H1 (cell line): Measurements from ENCODE around the gene TSC22D3. TPM values are rescaled to one million over a fixed set of nuclear protein-coding genes. Genes with fewer than 3 reads are reported as not detected.

Source experiments
- CTCF ChIA-PET: fragments of 300-600 bp; sonication (Branson Sonifier 250); formaldehyde crosslinking; loops from one replicate; lab custom pipeline; 2021; ENCODE audit not compliant: partially characterized antibody; lab: Charles Lee
- POLR2A ChIA-PET: fragments of 300-600 bp; sonication (Branson Sonifier 250); formaldehyde crosslinking; loops from one replicate; lab custom pipeline; 2021; ENCODE audit warnings: inconsistent platforms; ENCODE audit not compliant: partially characterized antibody; lab: Charles Lee
- DNase-seq, 2 experiments: peaks; one replicate each; pipeline versions ENCODE4 v3.0.0 to v3.0.0-alpha.2; 2010 to 2022; ENCODE audit warnings: low spot score in 2 of 2, low read depth in 1 of 2, mixed read lengths in 1 of 2
- FAIRE-seq: peaks from 2 replicates; lab custom pipeline; 2011; peaks lifted over from hg19 to GRCh38; lab: Jason Lieb, UNC
- H2AFZ ChIP-seq: 2 replicates; pipeline ENCODE4 v1.8.1; 2012; ENCODE audit warnings: low read length, inconsistent platforms
- H2AK5ac ChIP-seq: 2 replicates; pipeline ENCODE4 v1.6.1; 2013; ENCODE audit warnings: low read depth, low read length
- H2BK120ac ChIP-seq: replicated peaks from 2 replicates; pipeline ENCODE3; 2013; ENCODE audit warnings: low read depth, low read length, inconsistent platforms
- H2BK12ac ChIP-seq: 2 replicates; pipeline ENCODE4 v1.6.1; 2013; ENCODE audit warnings: low read depth, low read length
- H2BK15ac ChIP-seq: 2 replicates; pipeline ENCODE4 v1.6.1; 2013; ENCODE audit warnings: low read length
- H2BK20ac ChIP-seq: 2 replicates; pipeline ENCODE4 v1.6.1; 2013; ENCODE audit warnings: low read length
- H2BK5ac ChIP-seq: 2 replicates; pipeline ENCODE4 v1.6.1; 2013; ENCODE audit warnings: low read depth, low read length
- H3K14ac ChIP-seq: 2 replicates; pipeline ENCODE4 v1.6.1; 2013; ENCODE audit warnings: inconsistent platforms; ENCODE audit not compliant: insufficient read length
- H3K18ac ChIP-seq: 2 replicates; pipeline ENCODE4 v1.6.1; 2013; ENCODE audit warnings: low read length; ENCODE audit errors: extremely low read depth
- H3K23ac ChIP-seq: 2 replicates; pipeline ENCODE4 v1.6.1; 2013; ENCODE audit warnings: inconsistent platforms; ENCODE audit not compliant: insufficient read length
- H3K23me2 ChIP-seq: 2 replicates; pipeline ENCODE4 v1.6.1; 2013; ENCODE audit warnings: low read depth, low read length
- H3K27ac ChIP-seq: 2 replicates; pipeline ENCODE4 v1.6.1; 2011; ENCODE audit warnings: low read depth, low read length, inconsistent platforms
- H3K27me3 ChIP-seq, 4 experiments: replicated peaks in 1 of 4; 1 replicate in 1 of 4; 2 replicates in 3 of 4; pipeline versions ENCODE4 v1.6.1 to v1.8.1; 2011 to 2013; ENCODE audit warnings: low read length in 3 of 4, mild to moderate bottlenecking in 3 of 4, inconsistent platforms in 2 of 4, mixed read lengths in 2 of 4, moderate library complexity in 1 of 4; ENCODE audit not compliant: control insufficient read depth in 3 of 4, insufficient read depth in 3 of 4; ENCODE audit errors: extremely low read depth in 1 of 4
- H3K36me3 ChIP-seq, 4 experiments: 2 replicates each; pipeline versions ENCODE4 v1.6.1 to v1.8.1; 2011 to 2013; ENCODE audit warnings: mild to moderate bottlenecking in 4 of 4, low read length in 3 of 4, moderate library complexity in 2 of 4, control low read depth in 1 of 4, inconsistent platforms in 1 of 4; ENCODE audit not compliant: insufficient read depth in 4 of 4, control insufficient read depth in 2 of 4
- H3K4ac ChIP-seq: replicated peaks from 2 replicates; pipeline ENCODE3; 2013; ENCODE audit warnings: low read length, low read depth, mixed read lengths, inconsistent platforms; ENCODE audit not compliant: insufficient read length
- H3K4me1 ChIP-seq, 4 experiments: replicated peaks in 1 of 4; 1 replicate in 1 of 4; 2 replicates in 3 of 4; pipeline versions ENCODE4 v1.6.1 to v1.8.1; 2011 to 2013; ENCODE audit warnings: low read length in 3 of 4, inconsistent platforms in 2 of 4, mixed read lengths in 1 of 4; ENCODE audit not compliant: insufficient read depth in 4 of 4, control insufficient read depth in 3 of 4
- H3K4me2 ChIP-seq, 2 experiments: 2 replicates each; pipeline versions ENCODE4 v1.6.1 to v1.8.1; 2011 to 2013; ENCODE audit warnings: low read depth in 2 of 2, low read length in 2 of 2, control low read depth in 1 of 2, inconsistent platforms in 1 of 2, mild to moderate bottlenecking in 1 of 2; ENCODE audit not compliant: insufficient read depth in 1 of 2
- H3K4me3 ChIP-seq, 4 experiments: fragments of 200-600, 300-600 bp in 1 of 4; sonication (generic), shearing (Covaris generic), sonication (Bioruptor Twin) in 1 of 4; 2 replicates each; pipeline versions ENCODE4 v1.5.1 to v1.8.1; 2011 to 2016; ENCODE audit warnings: low read length in 4 of 4, low read depth in 3 of 4, control low read depth in 2 of 4, inconsistent platforms in 2 of 4, mild to moderate bottlenecking in 2 of 4, mixed read lengths in 1 of 4, moderate library complexity in 1 of 4; ENCODE audit not compliant: insufficient read depth in 2 of 4; ENCODE audit errors: extremely low read depth in 1 of 4
- H3K56ac ChIP-seq: replicated peaks from 2 replicates; pipeline ENCODE3; 2013; ENCODE audit warnings: low read depth, mild to moderate bottlenecking, mixed read lengths, low read length, inconsistent platforms; ENCODE audit not compliant: insufficient read length
- H3K79me1 ChIP-seq: 2 replicates; pipeline ENCODE4 v1.6.1; 2013; ENCODE audit warnings: low read depth, low read length, control low read depth
- H3K79me2 ChIP-seq, 2 experiments: 2 replicates each; pipeline versions ENCODE4 v1.6.1 to v1.8.1; 2012 to 2013; ENCODE audit warnings: low read length in 2 of 2, mild to moderate bottlenecking in 2 of 2, inconsistent platforms in 1 of 2; ENCODE audit not compliant: insufficient read depth in 2 of 2, control insufficient read depth in 1 of 2
- H3K9ac ChIP-seq, 4 experiments: replicated peaks in 1 of 4; 1 replicate in 1 of 4; 2 replicates in 3 of 4; pipeline versions ENCODE4 v1.6.1 to v1.8.1; 2011 to 2013; ENCODE audit warnings: low read depth in 3 of 4, low read length in 3 of 4, control low read depth in 2 of 4, mild to moderate bottlenecking in 2 of 4, moderate library complexity in 2 of 4, inconsistent platforms in 1 of 4; ENCODE audit errors: extremely low read depth in 1 of 4
- H3K9me3 ChIP-seq, 2 experiments: 2 replicates each; pipeline versions ENCODE4 v1.6.1 to v1.8.1; 2012 to 2013; ENCODE audit warnings: mild to moderate bottlenecking in 2 of 2, moderate library complexity in 2 of 2, control low read depth in 1 of 2, inconsistent platforms in 1 of 2, low read depth in 1 of 2, low read length in 1 of 2, mixed read lengths in 1 of 2; ENCODE audit not compliant: insufficient read depth in 2 of 2
- H4K20me1 ChIP-seq, 2 experiments: replicated peaks in 1 of 2; 2 replicates each; pipeline versions ENCODE3 to v1.8.1; 2011 to 2013; ENCODE audit warnings: inconsistent platforms in 2 of 2, low read length in 2 of 2, mild to moderate bottlenecking in 1 of 2; ENCODE audit not compliant: insufficient read depth in 2 of 2, control insufficient read depth in 1 of 2
- H4K5ac ChIP-seq: 2 replicates; pipeline ENCODE4 v1.6.1; 2013; ENCODE audit warnings: low read length, low read depth, mixed read lengths, inconsistent platforms; ENCODE audit not compliant: insufficient read length
- H4K8ac ChIP-seq: 2 replicates; pipeline ENCODE4 v1.8.0; 2013; ENCODE audit warnings: mild to moderate bottlenecking, moderate library complexity, low read length, inconsistent platforms; ENCODE audit not compliant: insufficient read depth; ENCODE audit errors: extremely low read depth
- H4K91ac ChIP-seq: replicated peaks from 2 replicates; pipeline ENCODE3; 2013; ENCODE audit warnings: low read length, mixed read lengths, inconsistent platforms; ENCODE audit not compliant: insufficient read length
- WGBS, 2 experiments: shearing (Covaris generic) in 1 of 2; methylation state at CpG; one replicate each; pipeline versions ENCODE4 v1.1.6 to v1.1.7; 2013 to 2015; ENCODE audit warnings: low lambda C conversion rate in 2 of 2, mixed read lengths in 2 of 2, inconsistent platforms in 1 of 2, low coverage in 1 of 2, missing lambda C conversion rate in 1 of 2; ENCODE audit not compliant: insufficient replicate concordance in 2 of 2, insufficient coverage in 1 of 2, insufficient read length in 1 of 2; ENCODE audit errors: extremely low coverage in 1 of 2, missing lambda C conversion rate in 1 of 2; 5-methylcytosine and 5-hydroxymethylcytosine counted together
- polyA plus RNA-seq, 7 experiments: library from polyadenylated mRNA; depleted of rRNA in 3 of 7; stranded (reverse) in 5 of 7; unstranded in 2 of 7; fragments of >200 nt in 5 of 7; fragments of 200-250 nt in 2 of 7; gene quantifications; 1 replicate in 5 of 7; 2 replicates in 1 of 7; 4 replicates in 1 of 7; pipeline versions ENCODE4 v1.2.1 to v1.2.3, GENCODE V29; 2011 to 2013; ENCODE audit warnings: missing spikeins in 2 of 7, mixed read lengths in 2 of 7
- total RNA-seq: library from RNA; stranded (reverse); fragmentation: NEBNext Ultra II Directional; extraction: Animal tissue kit (Norgen Biotek cat#: 25700); gene quantifications from 2 replicates; pipeline ENCODE4 v1.2.1, GENCODE V29; 2021

The TSC22D3 gene
- total and polyA plus RNA-seq, 2 of the 8 experiments (the other 6 are each of a cell fraction or from before 2014, with no cell fraction given) = 7.6 to 12.9 TPM

- Histone ChIP-seq H3K4me2 (no peak overlapping the region), H3K56ac (no peak overlapping the region), H3K9ac (no peak overlapping the region), H3K4ac (no peak overlapping the region), H2BK20ac (no peak overlapping the region), H3K18ac (no peak overlapping the region), H3K23me2 (no peaks in the 10 kb centered on the region), H2BK15ac (no peak overlapping the region), H2AK5ac (no peak overlapping the region), H4K91ac (no peak overlapping the region), H2BK12ac (no peak overlapping the region), H4K20me1 (no peaks in the 10 kb centered on the region), H3K14ac (no peak overlapping the region), H3K36me3 (no peaks in the 10 kb centered on the region), H3K4me1 (peaks cover 0 to 7% (median 0%) of the 10 kb centered on the region in 4 experiments; a peak in 3 of 7 replicates), H4K8ac (no peak overlapping the region), H3K79me2 (no peaks in the 10 kb centered on the region), H3K27me3 (no peaks in the 10 kb centered on the region), H2AFZ (no peak overlapping the region), H3K9me3 (no peaks in the 10 kb centered on the region), H3K27ac (no peak overlapping the region), H4K5ac (no peak overlapping the region), H2BK5ac (no peak overlapping the region), H3K4me3 (no peak overlapping the region), H2BK120ac (no peak overlapping the region), H3K23ac (no peak overlapping the region), H3K79me1 (no peaks in the 10 kb centered on the region)
- ChIA-PET POLR2A (no interaction called here), CTCF (interaction anchor here (0.6 to 29.5 kb wide), 4 partner anchors 9 to 100 kb away, joined by 3 to 325 read pairs (median 38); partner anchors contain the start of genes NCBP2L and TSC22D3)
- 68% methylated on average over 8 of the region's 9 CpGs; no CpG with 5 or more reads in 1 of the 2 experiments for WGBS, 2 experiments
- FAIRE-seq (no peak), DNase-seq (no peak)
These were observed 99.6 kb downstream of the TSC22D3 start for GRCh38 chrX:107675823-107676555.
